ENCODE results near the gene TGFB3.
"Not testable (repeated sequence)": the region's sequence is repeated elsewhere in the genome, so short reads cannot be mapped to it uniquely, and the experiment has no call there.

The TGFB3 gene

DNA sequence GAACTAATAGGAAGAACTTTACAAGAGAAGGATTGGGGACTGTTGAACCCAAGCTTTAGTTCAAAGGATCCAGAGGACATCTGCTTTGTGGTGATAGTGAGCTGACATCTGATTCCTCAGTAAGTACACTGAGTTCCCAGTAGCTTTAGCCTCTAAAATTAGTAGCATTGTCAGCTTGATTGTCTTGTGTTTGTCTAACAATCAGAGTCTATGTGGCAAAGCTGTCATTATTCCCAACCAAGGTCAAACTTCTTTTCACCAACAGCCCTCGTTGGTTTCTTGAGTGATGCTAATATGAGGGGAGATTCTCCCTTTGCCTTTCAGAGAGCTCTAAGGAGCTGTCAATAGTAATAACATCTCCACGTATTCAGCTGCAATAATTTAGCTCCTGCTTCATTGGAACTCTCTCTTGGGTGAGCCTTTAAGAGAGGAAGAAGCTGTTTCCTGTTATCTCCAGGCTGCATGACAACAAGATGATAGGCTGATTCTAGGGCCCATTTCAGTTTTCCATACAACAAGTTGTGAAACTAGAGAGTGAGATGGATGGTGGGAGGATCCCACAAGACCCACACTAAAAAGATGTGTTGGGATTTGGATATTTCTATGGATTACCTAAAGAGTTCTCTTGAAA lies 46.7 kb downstream of the TGFB3 start:
- DNase-seq (ENCODE audit: low read depth, low spot score), result no peak
- TF ChIP-seq POLR2AphosphoS5 (IDR thresholded peaks at IDR 0.05; ENCODE audit: borderline replicate concordance, low read depth, low read length) (no peak), EZH2 (IDR thresholded peaks at IDR 0.05) (no peak), FOXP2 (optimal IDR thresholded peaks at IDR 0.05; ENCODE audit: control extremely low read depth, extremely low read length, insufficient read depth) (no peak)
- H3K9me3 ChIP-seq (ENCODE audit: low read depth, low read length), result no peaks in the 10 kb centered on the region
- H3K36me3 ChIP-seq (ENCODE audit: insufficient read depth, low read length), result no peaks in the 10 kb centered on the region
- H3K9ac ChIP-seq (ENCODE audit: insufficient read length), result no peak overlapping the region
- H3K27ac ChIP-seq, result no peak overlapping the region
- H3K4me3 ChIP-seq, result no peak overlapping the region

DNA sequence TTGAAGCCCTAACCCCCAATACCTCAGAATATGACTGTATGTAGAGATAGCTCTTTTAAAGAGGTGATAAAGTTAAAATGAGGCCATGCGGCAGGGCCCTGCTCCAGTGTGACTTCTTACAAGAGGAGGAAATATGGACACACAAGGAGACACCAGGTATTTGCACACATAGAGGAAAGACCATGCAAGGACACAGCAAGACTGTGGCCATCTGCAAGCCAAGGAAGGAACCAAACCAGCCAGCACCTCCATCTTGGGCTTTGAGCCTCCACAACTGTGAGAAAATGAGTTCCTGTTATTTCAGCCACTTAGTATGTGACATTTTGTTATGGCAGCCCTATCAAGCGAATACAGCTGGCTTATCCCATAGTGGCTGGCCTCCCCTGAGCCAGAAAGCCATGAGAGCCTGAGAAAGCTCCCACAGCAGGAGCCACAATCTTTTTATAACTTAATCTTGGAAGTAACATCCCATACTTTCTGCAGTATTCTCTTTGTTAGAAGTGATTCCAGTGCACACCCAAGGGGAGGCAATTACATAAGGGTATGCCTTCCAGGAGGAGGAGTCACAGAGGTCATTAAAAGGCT lies 48.0 kb downstream of the TGFB3 start:
- TF ChIP-seq FOXP2 (optimal IDR thresholded peaks at IDR 0.05; ENCODE audit: control extremely low read depth, extremely low read length, insufficient read depth) (no peak), POLR2AphosphoS5 (IDR thresholded peaks at IDR 0.05; ENCODE audit: borderline replicate concordance, low read depth, low read length) (no peak), EZH2 (IDR thresholded peaks at IDR 0.05) (no peak)
- DNase-seq (ENCODE audit: low read depth, low spot score), result no peak
- Histone ChIP-seq H3K27ac (no peak overlapping the region), H3K9me3 (ENCODE audit: low read depth, low read length) (no peaks in the 10 kb centered on the region), H3K9ac (ENCODE audit: insufficient read length) (no peak overlapping the region), H3K36me3 (ENCODE audit: insufficient read depth, low read length) (no peaks in the 10 kb centered on the region), H3K4me3 (no peak overlapping the region)

DNA sequence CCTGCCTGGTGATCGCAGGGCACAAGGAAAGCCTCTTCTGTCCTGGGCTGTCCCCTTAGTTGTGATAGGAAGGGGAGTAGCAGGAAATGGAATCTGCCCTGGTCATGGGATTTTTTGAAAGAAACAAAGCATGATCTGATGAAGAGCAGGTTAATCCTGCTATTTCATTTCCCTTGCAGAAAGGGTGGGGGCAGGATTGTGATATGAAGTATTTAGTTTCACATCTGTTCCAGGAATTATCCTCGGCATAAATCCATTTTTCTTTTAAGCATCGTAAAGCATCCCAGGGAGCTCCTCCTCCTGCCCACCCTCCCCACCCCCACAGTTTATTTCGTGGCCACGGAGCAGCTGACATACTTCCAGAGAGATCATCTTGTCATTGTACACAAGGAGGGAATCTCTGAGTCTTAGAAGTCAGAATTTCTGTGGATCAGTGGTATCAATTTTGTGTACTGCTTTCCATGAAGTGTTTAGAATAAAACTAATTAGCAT lies 53.1 kb downstream of the TGFB3 start:
- Histone ChIP-seq H3K9me3 (ENCODE audit: low read depth, low read length) (no peaks in the 10 kb centered on the region), H3K4me3 (no peak overlapping the region), H3K9ac (ENCODE audit: insufficient read length) (no peak overlapping the region), H3K27ac (no peak overlapping the region), H3K36me3 (ENCODE audit: insufficient read depth, low read length) (no peaks in the 10 kb centered on the region)
- TF ChIP-seq POLR2AphosphoS5 (IDR thresholded peaks at IDR 0.05; ENCODE audit: borderline replicate concordance, low read depth, low read length) (no peak), FOXP2 (optimal IDR thresholded peaks at IDR 0.05; ENCODE audit: control extremely low read depth, extremely low read length, insufficient read depth) (no peak), EZH2 (IDR thresholded peaks at IDR 0.05) (no peak)
- no peak for DNase-seq (ENCODE audit: low read depth, low spot score)

- H3K27ac ChIP-seq, result no peak overlapping the region
- no peak for DNase-seq (ENCODE audit: low read depth, low spot score)
- no peaks in the 10 kb centered on the region for H3K9me3 ChIP-seq (ENCODE audit: low read depth, low read length)
- H3K36me3 ChIP-seq (ENCODE audit: insufficient read depth, low read length), result no peaks in the 10 kb centered on the region
- no peak overlapping the region for H3K4me3 ChIP-seq
- no peak for TF ChIP-seq FOXP2 (optimal IDR thresholded peaks at IDR 0.05; ENCODE audit: control extremely low read depth, extremely low read length, insufficient read depth)
- TF ChIP-seq POLR2AphosphoS5 (IDR thresholded peaks at IDR 0.05; ENCODE audit: borderline replicate concordance, low read depth, low read length), result no peak
- H3K9ac ChIP-seq (ENCODE audit: insufficient read length), result no peak overlapping the region
Measured at GRCh38 chr14:75927564-75928087, 54.2 kb downstream of the TGFB3 start.

DNA sequence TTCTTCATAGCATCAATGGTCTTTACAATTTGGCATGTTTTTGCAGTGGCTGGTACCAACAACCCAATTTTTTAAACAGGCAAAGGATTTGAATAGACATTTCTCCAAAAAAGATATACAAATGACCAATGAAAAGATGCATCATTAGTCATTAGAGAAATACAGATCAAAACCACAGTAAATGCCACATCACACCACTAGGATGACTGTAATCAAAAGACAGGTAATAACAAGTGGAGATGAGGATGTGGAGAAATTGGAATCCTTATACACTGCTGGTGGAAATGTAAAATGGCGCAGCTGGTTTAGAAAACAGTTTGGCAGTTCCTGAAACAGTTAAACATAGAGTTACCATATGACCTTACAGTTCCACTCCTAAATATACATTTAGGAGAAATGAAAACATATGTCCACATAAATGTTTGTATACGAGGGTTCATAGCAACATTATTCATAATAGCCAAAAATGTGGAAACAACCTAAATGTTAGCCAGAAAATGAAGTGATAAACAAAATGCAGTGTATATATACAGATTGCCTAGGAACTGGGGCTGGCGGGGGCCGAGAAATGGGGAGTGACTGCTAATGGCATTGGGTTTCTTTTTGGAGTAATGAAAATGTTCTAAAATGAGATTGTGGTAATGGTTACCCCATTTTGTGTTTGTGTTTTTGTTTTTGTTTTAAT lies 55.2 kb downstream of the TGFB3 start:
- no peak for TF ChIP-seq FOXP2 (optimal IDR thresholded peaks at IDR 0.05; ENCODE audit: control extremely low read depth, extremely low read length, insufficient read depth)
- no peak for TF ChIP-seq EZH2 (IDR thresholded peaks at IDR 0.05)
- no peak for TF ChIP-seq POLR2AphosphoS5 (IDR thresholded peaks at IDR 0.05; ENCODE audit: borderline replicate concordance, low read depth, low read length)
- no peaks in the 10 kb centered on the region for H3K9me3 ChIP-seq (ENCODE audit: low read depth, low read length)
- no peak overlapping the region for H3K27ac ChIP-seq
- no peak for DNase-seq (ENCODE audit: low read depth, low spot score)
- H3K36me3 ChIP-seq (ENCODE audit: insufficient read depth, low read length), result no peaks in the 10 kb centered on the region
- H3K9ac ChIP-seq (ENCODE audit: insufficient read length), result no peak overlapping the region
- H3K4me3 ChIP-seq, result no peak overlapping the region

DNA sequence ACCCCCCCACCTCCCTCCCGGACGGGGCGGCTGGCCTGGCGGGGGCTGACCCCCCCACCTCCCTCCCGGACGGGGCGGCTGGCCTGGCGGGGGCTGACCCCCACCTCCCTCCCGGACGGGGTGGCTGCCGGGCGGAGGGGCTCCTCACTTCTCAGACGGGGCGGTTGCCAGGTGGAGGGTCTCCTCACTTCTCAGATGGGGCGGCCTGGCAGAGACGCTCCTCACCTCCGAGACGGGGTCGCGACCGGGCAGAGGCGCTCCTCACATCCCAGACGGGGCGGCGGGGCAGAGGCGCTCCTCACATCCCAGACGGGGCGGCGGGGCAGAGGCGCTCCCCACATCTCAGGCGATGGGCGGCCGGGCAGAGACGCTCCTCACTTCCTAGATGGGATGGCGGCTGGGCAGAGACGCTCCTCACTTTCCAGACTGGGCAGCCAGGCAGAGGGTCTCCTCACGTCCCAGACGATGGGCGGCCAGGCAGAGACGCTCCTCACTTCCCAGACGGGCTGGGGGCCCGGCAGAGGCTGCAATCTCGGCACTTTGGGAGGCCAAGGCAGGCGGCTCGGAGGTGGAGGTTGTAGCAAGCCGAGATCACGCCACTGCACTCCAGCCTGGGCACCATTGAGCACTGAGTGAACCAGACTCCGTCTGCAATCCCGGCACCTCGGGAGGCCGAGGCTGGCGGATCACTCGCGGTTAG lies 56.5 kb downstream of the TGFB3 start:
- not testable (repeated sequence) for H3K9ac ChIP-seq (ENCODE audit: insufficient read length); H3K27ac ChIP-seq; H3K4me3 ChIP-seq; H3K36me3 ChIP-seq (ENCODE audit: insufficient read depth, low read length); DNase-seq (ENCODE audit: low read depth, low spot score); H3K9me3 ChIP-seq (ENCODE audit: low read depth, low read length)

DNA sequence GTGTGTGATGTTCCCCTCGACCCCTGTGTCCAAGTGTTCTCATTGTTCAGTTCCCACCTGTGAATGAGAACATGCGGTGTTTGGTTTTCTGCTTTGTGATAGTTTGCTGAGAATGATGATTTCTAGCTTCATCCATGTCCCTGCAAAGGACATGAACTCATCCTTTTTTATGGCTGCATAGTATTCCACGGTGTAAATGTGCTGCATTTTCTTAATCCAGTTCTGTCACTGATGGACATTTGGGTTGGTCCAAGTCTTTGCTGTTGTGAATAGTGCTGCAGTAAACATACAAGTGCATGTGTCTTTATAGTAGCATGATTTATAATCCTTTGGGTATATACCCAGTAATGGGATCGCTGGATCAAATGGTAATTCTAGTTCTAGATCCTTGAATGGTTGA lies 61.4 kb downstream of the TGFB3 start:
- H3K27ac ChIP-seq; DNase-seq (ENCODE audit: low read depth, low spot score); H3K9ac ChIP-seq (ENCODE audit: insufficient read length); H3K36me3 ChIP-seq (ENCODE audit: insufficient read depth, low read length); H3K4me3 ChIP-seq; H3K9me3 ChIP-seq (ENCODE audit: low read depth, low read length): not testable (repeated sequence)

DNA sequence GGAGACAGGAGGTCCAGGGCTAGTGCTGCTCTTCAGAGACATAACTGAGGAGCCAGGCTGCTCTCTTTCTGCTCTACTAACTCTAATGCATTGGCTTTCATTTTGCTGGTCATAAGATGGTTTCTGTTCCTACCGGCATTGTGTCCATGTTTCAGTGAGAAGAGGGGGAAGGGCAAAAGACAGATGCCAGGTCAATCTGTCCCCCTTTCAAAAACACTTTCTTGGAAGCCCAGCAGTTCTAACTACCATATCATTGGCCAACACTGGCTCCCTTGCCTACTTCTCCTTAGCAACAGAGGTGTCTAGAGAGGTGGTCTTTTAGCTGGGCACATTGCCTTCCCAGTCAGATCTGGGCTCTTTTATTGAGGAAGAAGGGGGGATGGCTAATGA lies 63.9 kb downstream of the TGFB3 start:
- H3K9ac ChIP-seq (ENCODE audit: insufficient read length), result no peak overlapping the region
- no peaks in the 10 kb centered on the region for H3K9me3 ChIP-seq (ENCODE audit: low read depth, low read length)
- no peak overlapping the region for H3K27ac ChIP-seq
- no peak overlapping the region for H3K4me3 ChIP-seq
- no peaks in the 10 kb centered on the region for H3K36me3 ChIP-seq (ENCODE audit: insufficient read depth, low read length)
- no peak for TF ChIP-seq POLR2AphosphoS5 (IDR thresholded peaks at IDR 0.05; ENCODE audit: borderline replicate concordance, low read depth, low read length)
- no peak for TF ChIP-seq FOXP2 (optimal IDR thresholded peaks at IDR 0.05; ENCODE audit: control extremely low read depth, extremely low read length, insufficient read depth)
- DNase-seq (ENCODE audit: low read depth, low spot score), result no peak
